HCT116 (cell line): ENCODE results near the gene CCDC107. TPM values are rescaled to one million over a fixed set of nuclear protein-coding genes. Genes with fewer than 3 reads are reported as not detected.

Source experiments
- ATAC-seq: fragments of 200-7000 bp; cut with Tn5 transposase; 2 replicates; pipeline ENCODE4 v1.9.1; 2020; ENCODE audit warnings: mild to moderate bottlenecking, moderate library complexity
- BruUV-seq: library from RNA; stranded (reverse); fragments of 400-500 nt; replicated peaks from 2 replicates; lab custom pipeline; 2021; lab: Mats Ljungman, UMichigan
- CTCF ChIA-PET: fragments of 300-600 bp; sonication (Branson Sonifier 250); formaldehyde crosslinking; loops from one replicate; lab custom pipeline; 2021; ENCODE audit warnings: antibody characterized with exemption; lab: Charles Lee
- POLR2A ChIA-PET: fragments of 300-600, 350-600 bp; sonication (Branson Sonifier 250); formaldehyde crosslinking; loops from one replicate; lab custom pipeline; 2021; ENCODE audit warnings: antibody characterized with exemption; lab: Charles Lee
- RAD21 ChIA-PET, 2 experiments: fragments of 300-600 bp; sonication (Branson Sonifier 250); formaldehyde crosslinking; loops; one replicate each; lab custom pipeline; 2023; ENCODE audit warnings: low total read pairs in 2 of 2; ENCODE audit not compliant: uncharacterized antibody in 2 of 2, unreplicated experiment in 2 of 2, low non-redundant PET in 1 of 2; lab: Charles Lee
- DNase-seq: peaks from one replicate; pipeline ENCODE4 v3.0.0-alpha.2; 2010; ENCODE audit warnings: low read depth, low spot score
- H2AFZ ChIP-seq: fragments of 200-600 bp; shearing (Covaris generic), sonication (generic); 2 replicates; pipeline ENCODE4 v1.6.1; 2017; ENCODE audit warnings: low read depth, mixed run types, mixed read lengths, antibody characterized with exemption, low read length; ENCODE audit not compliant: poor library complexity, severe bottlenecking
- H3K27ac ChIP-seq: 2 replicates; pipeline ENCODE4 v1.5.1; 2012; ENCODE audit warnings: low read depth, low read length
- H3K27me3 ChIP-seq: fragments of 200-600 bp; sonication (generic); 2 replicates; pipeline ENCODE4 v1.6.1; 2016; ENCODE audit warnings: mixed run types, low read length, mixed read lengths; ENCODE audit not compliant: insufficient read depth
- H3K36me3 ChIP-seq, 2 experiments: fragments of 200-500 bp in 1 of 2; fragments of 200-600 bp in 1 of 2; sonication (Bioruptor generic) in 1 of 2; sonication (generic) in 1 of 2; 2 replicates each; pipeline versions ENCODE4 v1.5.1 to v1.6.1; 2014 to 2016; ENCODE audit warnings: low read length in 2 of 2, inconsistent platforms in 1 of 2, mixed read lengths in 1 of 2, mixed run types in 1 of 2; ENCODE audit not compliant: insufficient read depth in 2 of 2, control insufficient read depth in 1 of 2
- H3K4me1 ChIP-seq, 2 experiments: fragments of 200-600 bp in 1 of 2; sonication (generic) in 1 of 2; 2 replicates each; pipeline versions ENCODE4 v1.5.1 to v1.6.1; 2012 to 2017; ENCODE audit warnings: low read length in 2 of 2, inconsistent platforms in 1 of 2, mild to moderate bottlenecking in 1 of 2, mixed read lengths in 1 of 2, mixed run types in 1 of 2, moderate library complexity in 1 of 2; ENCODE audit not compliant: insufficient read depth in 2 of 2, control insufficient read depth in 1 of 2
- H3K4me2 ChIP-seq: fragments of 200-600 bp; sonication (generic); 2 replicates; pipeline ENCODE4 v1.6.1; 2017; ENCODE audit warnings: mixed run types, low read length, mixed read lengths
- H3K4me3 ChIP-seq, 2 experiments: fragments of 200-600 bp in 1 of 2; sonication (generic) in 1 of 2; replicated peaks in 1 of 2; 2 replicates each; pipeline ENCODE4 v1.5.1; 2011 to 2016; ENCODE audit warnings: low read length in 2 of 2, control low read depth in 1 of 2, low read depth in 1 of 2, mild to moderate bottlenecking in 1 of 2, mixed read lengths in 1 of 2, mixed run types in 1 of 2
- H3K79me2 ChIP-seq: fragments of 200-600 bp; sonication (generic); 2 replicates; pipeline ENCODE4 v1.6.1; 2017; ENCODE audit warnings: mild to moderate bottlenecking, mixed run types, low read length, moderate library complexity, mixed read lengths; ENCODE audit not compliant: insufficient read depth
- H3K9ac ChIP-seq: fragments of 200-600 bp; sonication (generic); 2 replicates; pipeline ENCODE4 v1.6.1; 2016; ENCODE audit warnings: low read length, mixed read lengths
- H3K9me2 ChIP-seq: fragments of 200-600 bp; sonication (generic), shearing (Covaris generic); 2 replicates; pipeline ENCODE4 v1.6.1; 2017; ENCODE audit warnings: mixed run types, mild to moderate bottlenecking, moderate library complexity; ENCODE audit not compliant: insufficient read depth
- H3K9me3 ChIP-seq, 2 experiments: fragments of 200-500 bp in 1 of 2; fragments of 200-600 bp in 1 of 2; sonication (Bioruptor generic) in 1 of 2; sonication (generic) in 1 of 2; 2 replicates each; pipeline ENCODE4 v1.6.1; 2014 to 2017; ENCODE audit warnings: low read length in 2 of 2, mixed read lengths in 2 of 2, inconsistent platforms in 1 of 2, low read depth in 1 of 2, mild to moderate bottlenecking in 1 of 2, mixed run types in 1 of 2, moderate library complexity in 1 of 2; ENCODE audit not compliant: control insufficient read depth in 1 of 2, insufficient read depth in 1 of 2
- H4K20me1 ChIP-seq: fragments of 200-600 bp; sonication (generic), shearing (Covaris generic); 2 replicates; pipeline ENCODE4 v1.6.1; 2017; ENCODE audit warnings: mixed run types, mild to moderate bottlenecking, moderate library complexity; ENCODE audit not compliant: insufficient read depth
- ATF3 ChIP-seq: IDR thresholded peaks from 2 replicates; pipeline ENCODE4 v1.6.1; 2012
- CEBPB ChIP-seq: IDR thresholded peaks from 2 replicates; pipeline ENCODE4 v1.6.1; 2012; ENCODE audit warnings: low read depth
- EGR1 ChIP-seq: IDR thresholded peaks from 2 replicates; pipeline ENCODE4 v1.6.1; 2012; ENCODE audit warnings: low read depth
- ELF1 ChIP-seq: IDR thresholded peaks from 2 replicates; pipeline ENCODE4 v1.6.1; 2012; ENCODE audit warnings: low read depth, borderline replicate concordance
- EZH2 ChIP-seq: fragments of 200-600 bp; sonication (generic); IDR thresholded peaks from 2 replicates; pipeline ENCODE4 v1.6.1; 2017; ENCODE audit warnings: antibody characterized with exemption, mixed run types
- EZH2phosphoT487 ChIP-seq: fragments of 200-600 bp; IDR thresholded peaks from 2 replicates; pipeline ENCODE4 v1.6.1; 2018; ENCODE audit warnings: antibody characterized with exemption, borderline replicate concordance
- FOSL1 ChIP-seq: IDR thresholded peaks from 2 replicates; pipeline ENCODE4 v1.6.1; 2012; ENCODE audit warnings: low read depth
- JUND ChIP-seq: IDR thresholded peaks from 2 replicates; pipeline ENCODE4 v1.6.1; 2012
- POLR2A ChIP-seq: IDR thresholded peaks from 2 replicates; pipeline ENCODE4 v1.7.0; 2011; ENCODE audit warnings: borderline replicate concordance; ENCODE audit not compliant: insufficient read depth, insufficient read length; ENCODE audit errors: extremely low read depth
- POLR2AphosphoS5 ChIP-seq: IDR thresholded peaks from 2 replicates; pipeline ENCODE4 v1.6.1; 2011; ENCODE audit warnings: mild to moderate bottlenecking, low read depth, low read length, moderate library complexity
- RAD21 ChIP-seq: IDR thresholded peaks from 2 replicates; pipeline ENCODE4 v1.6.1; 2012; ENCODE audit warnings: low read depth, mild to moderate bottlenecking
- REST ChIP-seq: IDR thresholded peaks from 2 replicates; pipeline ENCODE4 v1.6.1; 2012; ENCODE audit warnings: low read depth
- SIN3A ChIP-seq: IDR thresholded peaks from 2 replicates; pipeline ENCODE4 v1.6.1; 2012; ENCODE audit warnings: low read depth
- SRF ChIP-seq: IDR thresholded peaks from 2 replicates; pipeline ENCODE4 v1.6.1; 2012; ENCODE audit warnings: low read depth
- TCF7L2 ChIP-seq: IDR thresholded peaks from 2 replicates; pipeline ENCODE4 v1.7.0; 2011; ENCODE audit warnings: borderline replicate concordance, inconsistent platforms; ENCODE audit not compliant: insufficient read depth, insufficient read length; ENCODE audit errors: extremely low read depth
- YY1 ChIP-seq: IDR thresholded peaks from 2 replicates; pipeline ENCODE4 v1.6.1; 2011; ENCODE audit warnings: low read length, low read depth, moderate library complexity, mild to moderate bottlenecking; ENCODE audit not compliant: insufficient replicate concordance; ENCODE audit errors: extremely low read depth
- ZBTB33 ChIP-seq: IDR thresholded peaks from 2 replicates; pipeline ENCODE4 v1.6.1; 2011; ENCODE audit warnings: mild to moderate bottlenecking, low read length, moderate library complexity; ENCODE audit not compliant: insufficient replicate concordance; ENCODE audit errors: extremely low read depth
- intact Hi-C: fragments of 100-400 bp; cut with micrococcal nuclease; formaldehyde crosslinking; loops from 2 replicates; pipeline ENCODE4 v1.10.0; 2022
- total RNA-seq: library from RNA; stranded (reverse); gene quantifications from one replicate; pipeline ENCODE4 v1.2.1, GENCODE V29; 2021; ENCODE audit not compliant: unreplicated experiment
- TF ChIP-seq, protein P1 (sequence below): IDR thresholded peaks from 2 replicates; pipeline ENCODE4 v1.6.1; 2012

Gene CCDC107
- total RNA-seq, 1 experiment from 2014 or later = 11.1 TPM

DNA sequence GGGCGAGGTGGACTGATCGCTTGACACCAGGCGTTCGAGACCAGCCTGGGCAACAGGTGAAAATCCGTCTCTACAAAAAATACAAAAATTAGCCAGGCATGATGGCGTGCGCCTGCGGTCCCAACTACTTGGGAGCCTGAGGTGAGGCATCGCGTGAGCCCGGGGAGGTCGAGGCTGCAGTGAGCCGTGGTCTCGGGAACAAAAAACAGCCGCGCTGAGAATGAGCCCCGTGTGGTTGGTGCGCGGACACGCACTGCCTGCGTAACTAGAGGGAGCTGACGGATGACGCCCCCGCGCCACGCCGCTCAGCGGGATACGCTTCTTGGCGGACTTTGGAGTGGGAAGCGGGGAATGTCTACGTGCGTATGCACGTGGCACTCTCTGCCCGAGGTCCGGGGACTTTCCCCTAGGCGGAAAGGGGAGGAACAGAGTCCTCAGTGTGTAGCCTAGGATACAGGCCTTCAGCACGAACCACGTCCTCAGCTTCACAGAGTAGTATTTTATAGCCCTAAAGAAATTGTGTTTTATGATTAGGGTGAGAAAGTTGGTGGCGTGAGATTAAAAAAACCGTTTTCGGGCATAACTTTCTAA lies 451 bp upstream of the CCDC107 start, which contains the start of gene RMRP:
Gene RMRP (minus strand): TSS at position 474 of the 591 bp plus-strand sequence.
- CTCF ChIA-PET = interaction anchor here (0.7 to 2.6 kb wide), 8 partner anchors 11 to 78 kb away, joined by 3 to 12 read pairs (median 4); partner anchors contain the start of genes CREB3, TESK1, TLN1 and TPM2
- Histone ChIP-seq H2AFZ (peak within 1 kb of the TSS; percentile 70), H3K9me2 (no peaks in the 10 kb centered on the region), H3K9me3 (no peaks in the 10 kb centered on the region), H3K27me3 (no peaks in the 10 kb centered on the region), H3K27ac (peak within 1 kb of the TSS; percentile 85), H3K9ac (peak within 1 kb of the TSS; percentile 90), H3K4me3 (peak within 1 kb of the TSS; percentile 68 to 75), H3K4me2 (peak within 1 kb of the TSS; percentile 79), H4K20me1 (no peaks in the 10 kb centered on the region), H3K4me1 (peaks cover 10 to 34% of the 10 kb centered on the region in 2 experiments; a peak in 3 of 4 replicates), H3K36me3 (peaks cover 6 to 15% of the 10 kb centered on the region in 2 experiments; a peak in 3 of 4 replicates), H3K79me2 (peaks cover 5% of the 10 kb centered on the region; the same call in 1 of the 2 replicates)
- intact Hi-C loops = loop anchor here (1.0 to 10.0 kb wide), 4 partner anchors 33 to 543 kb away; partner anchors contain the start of genes ATOSB, CREB3, TESK1 and TLN1
- RAD21 ChIA-PET = interaction anchor here (0.8 kb wide), 2 partner anchors 31 to 39 kb away, joined by 3 read pairs; no protein-coding TSS in a partner anchor
- BruUV-seq = no TSS peak
- no peak for TF ChIP-seq SIN3A
- TF ChIP-seq POLR2A = no peak
- TF ChIP-seq EZH2phosphoT487 = no peak
- no peak for TF ChIP-seq SRF
- TF ChIP-seq FOSL1 = no peak
- no peak for TF ChIP-seq CEBPB
- TF ChIP-seq, protein P1, sequence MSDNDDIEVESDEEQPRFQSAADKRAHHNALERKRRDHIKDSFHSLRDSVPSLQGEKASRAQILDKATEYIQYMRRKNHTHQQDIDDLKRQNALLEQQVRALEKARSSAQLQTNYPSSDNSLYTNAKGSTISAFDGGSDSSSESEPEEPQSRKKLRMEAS = no peak
- TF ChIP-seq EGR1 = no peak
- TF ChIP-seq TCF7L2 = peak; percentile 82
- TF ChIP-seq YY1 = no peak
- peak; percentile 73 for TF ChIP-seq ZBTB33
- TF ChIP-seq ATF3 = no peak
- no peak for TF ChIP-seq JUND
- no peak for TF ChIP-seq EZH2
- peak; percentile 29; the same call in 1 of the 2 replicates for TF ChIP-seq POLR2AphosphoS5
- TF ChIP-seq ELF1 = no peak
- TF ChIP-seq RAD21 = no peak
- no peak for TF ChIP-seq REST
- DNase-seq (peak; percentile 99), ATAC-seq (peak; percentile 89)
- POLR2A ChIA-PET = interaction anchor here (0.8 to 2.9 kb wide), 5 partner anchors 10 to 99 kb away, joined by 3 to 11 read pairs (median 5); partner anchors contain the start of genes CREB3 and TLN1
